SK-N-SH (cell line): ENCODE data around the gene FMNL1.

Experiments used
- GABPA ChIP-seq: IDR thresholded peaks from 2 replicates; pipeline ENCODE4 v1.4.0; 2012; ENCODE audit warnings: low read depth, mild to moderate bottlenecking
- TF ChIP-seq, protein P1 (sequence below): fragments of 200-600 bp; sonication (generic); IDR thresholded peaks from 2 replicates; pipeline ENCODE4 v1.6.1; 2017; ENCODE audit warnings: antibody characterized with exemption, mild to moderate bottlenecking, moderate library complexity

DNA sequence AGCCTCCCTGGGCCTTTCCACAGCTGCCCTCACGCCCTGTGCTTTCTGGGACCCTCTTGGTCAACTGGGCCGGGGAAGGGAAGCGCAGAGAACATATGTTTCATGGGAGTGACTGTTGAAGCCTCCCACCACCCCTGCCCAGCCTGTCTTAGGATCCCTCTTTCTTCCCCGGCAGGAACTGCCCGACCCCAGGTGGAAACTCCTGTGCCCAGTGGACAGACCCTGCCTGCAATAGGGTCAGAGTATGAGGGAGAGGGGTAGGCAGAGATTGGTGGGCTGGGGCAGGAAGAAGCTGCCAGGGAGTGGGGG is 49.5 kb upstream of the FMNL1 start:
- TF ChIP-seq GABPA = no peak
- TF ChIP-seq, protein P1, sequence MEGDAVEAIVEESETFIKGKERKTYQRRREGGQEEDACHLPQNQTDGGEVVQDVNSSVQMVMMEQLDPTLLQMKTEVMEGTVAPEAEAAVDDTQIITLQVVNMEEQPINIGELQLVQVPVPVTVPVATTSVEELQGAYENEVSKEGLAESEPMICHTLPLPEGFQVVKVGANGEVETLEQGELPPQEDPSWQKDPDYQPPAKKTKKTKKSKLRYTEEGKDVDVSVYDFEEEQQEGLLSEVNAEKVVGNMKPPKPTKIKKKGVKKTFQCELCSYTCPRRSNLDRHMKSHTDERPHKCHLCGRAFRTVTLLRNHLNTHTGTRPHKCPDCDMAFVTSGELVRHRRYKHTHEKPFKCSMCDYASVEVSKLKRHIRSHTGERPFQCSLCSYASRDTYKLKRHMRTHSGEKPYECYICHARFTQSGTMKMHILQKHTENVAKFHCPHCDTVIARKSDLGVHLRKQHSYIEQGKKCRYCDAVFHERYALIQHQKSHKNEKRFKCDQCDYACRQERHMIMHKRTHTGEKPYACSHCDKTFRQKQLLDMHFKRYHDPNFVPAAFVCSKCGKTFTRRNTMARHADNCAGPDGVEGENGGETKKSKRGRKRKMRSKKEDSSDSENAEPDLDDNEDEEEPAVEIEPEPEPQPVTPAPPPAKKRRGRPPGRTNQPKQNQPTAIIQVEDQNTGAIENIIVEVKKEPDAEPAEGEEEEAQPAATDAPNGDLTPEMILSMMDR = no peak
